Hematopoietic multipotent progenitor cell (in vitro differentiated cells): Measurements from ENCODE around the gene LCAT. TPM values are rescaled to one million over a fixed set of nuclear protein-coding genes. Genes with fewer than 3 reads are reported as not detected.

Experiments
- DNase-seq, 3 donors: peaks; one replicate each; pipeline ENCODE4 v3.0.0-alpha.2; 2011 to 2015; ENCODE audit warnings: low read depth in 2 of 3, low spot score in 2 of 3
- total RNA-seq: library from RNA; depleted of rRNA; stranded (reverse); fragments of >200 nt; gene quantifications from one replicate; pipeline ENCODE4 v1.2.3, GENCODE V29; 2012

The LCAT gene
- total RNA-seq, 1 donor: 3.5 TPM

DNA sequence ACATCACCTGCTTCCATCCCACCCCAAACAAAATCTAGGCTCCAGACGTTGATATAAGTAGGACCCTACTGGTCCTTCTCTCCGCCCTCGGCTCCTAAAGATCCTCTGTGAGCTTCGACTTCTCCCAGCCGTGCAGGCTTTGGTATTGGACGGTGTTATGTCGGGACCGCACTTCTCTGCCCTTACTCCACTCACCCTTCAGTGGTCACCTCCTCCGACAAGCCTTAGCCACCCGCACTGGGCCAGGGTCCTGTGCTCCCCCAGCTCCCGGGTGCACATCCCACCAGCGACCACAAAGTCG, 8.9 kb downstream of the LCAT start:
- no peak for DNase-seq

DNA sequence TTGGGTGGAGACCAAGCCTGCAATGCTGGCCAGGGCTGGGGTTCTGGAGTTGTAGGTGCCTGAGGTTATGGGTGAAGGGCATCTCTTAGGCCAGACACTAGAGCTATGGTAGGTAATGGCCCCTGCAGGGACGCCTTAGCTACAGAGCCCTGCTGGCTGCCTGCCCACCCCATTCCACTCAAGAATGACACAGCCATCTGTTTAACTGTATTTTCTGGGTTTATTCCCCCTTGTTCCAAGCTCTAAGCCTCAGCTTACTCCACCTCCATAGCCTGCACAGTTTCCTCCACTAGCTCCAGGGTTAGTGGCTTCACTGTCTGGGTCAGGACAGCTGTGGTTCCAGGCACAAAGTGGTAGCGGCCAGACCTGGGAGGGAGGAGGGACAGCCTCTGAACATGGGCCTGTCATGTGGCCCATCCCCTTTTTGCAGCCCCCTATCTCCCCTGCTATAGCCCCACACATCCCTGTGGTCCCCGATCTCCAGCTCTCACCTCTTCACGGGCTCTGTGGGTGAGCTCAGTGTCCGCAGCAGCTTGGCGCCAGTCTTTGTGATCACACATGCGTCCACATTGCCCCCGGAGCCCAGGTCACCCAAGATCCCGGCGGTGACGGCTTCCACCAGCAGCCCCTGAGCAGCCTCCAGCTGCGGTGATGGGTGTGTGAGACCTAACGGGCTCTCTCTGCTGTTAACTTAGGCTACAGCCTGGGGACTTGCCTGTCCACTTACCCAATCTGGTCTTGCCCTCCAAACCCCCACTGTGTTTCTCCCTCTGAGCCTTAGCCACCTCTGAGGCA, 9.4 kb downstream of the LCAT start:
- no peak for DNase-seq

DNA sequence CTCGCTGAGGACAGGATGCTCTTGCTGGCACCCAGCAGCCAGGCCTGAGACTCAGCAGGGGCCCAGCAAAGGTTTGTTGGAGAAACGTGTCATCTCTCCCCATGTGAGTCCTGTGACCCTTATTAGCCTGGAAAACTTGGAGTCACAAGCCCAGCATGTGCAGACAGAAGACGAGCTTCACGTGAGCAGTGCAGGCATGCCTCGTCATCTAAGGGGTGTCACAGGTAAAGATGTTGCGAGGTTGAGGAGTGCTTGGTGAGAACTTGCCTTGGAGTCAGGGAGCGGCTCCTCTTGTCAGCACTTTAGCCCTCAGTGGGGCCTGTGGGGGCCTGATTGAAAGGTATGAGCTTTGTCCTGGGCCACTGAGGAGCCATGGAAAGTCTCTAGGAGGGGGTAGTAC, 10.1 kb downstream of the LCAT start:
- DNase-seq: no peak

DNA sequence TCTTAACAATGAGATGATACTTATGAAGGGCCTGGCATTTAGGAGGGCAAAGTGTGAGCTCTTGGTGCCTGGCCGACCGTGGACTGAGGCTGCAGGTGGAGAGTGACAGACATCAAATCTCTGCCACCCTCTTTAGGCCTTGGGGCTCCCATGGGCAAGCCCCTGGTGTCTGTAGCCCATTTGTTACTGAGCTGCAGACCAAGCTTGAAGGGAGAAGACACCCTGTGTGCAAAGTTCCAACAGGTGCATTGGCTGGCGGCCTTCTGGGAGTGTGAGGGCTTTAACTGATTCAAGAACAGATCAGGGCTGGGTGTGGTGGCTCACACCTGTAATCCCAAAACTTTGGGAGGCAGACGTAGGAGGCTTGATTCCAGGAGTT, 11.5 kb downstream of the LCAT start:
- no peak for DNase-seq

DNA sequence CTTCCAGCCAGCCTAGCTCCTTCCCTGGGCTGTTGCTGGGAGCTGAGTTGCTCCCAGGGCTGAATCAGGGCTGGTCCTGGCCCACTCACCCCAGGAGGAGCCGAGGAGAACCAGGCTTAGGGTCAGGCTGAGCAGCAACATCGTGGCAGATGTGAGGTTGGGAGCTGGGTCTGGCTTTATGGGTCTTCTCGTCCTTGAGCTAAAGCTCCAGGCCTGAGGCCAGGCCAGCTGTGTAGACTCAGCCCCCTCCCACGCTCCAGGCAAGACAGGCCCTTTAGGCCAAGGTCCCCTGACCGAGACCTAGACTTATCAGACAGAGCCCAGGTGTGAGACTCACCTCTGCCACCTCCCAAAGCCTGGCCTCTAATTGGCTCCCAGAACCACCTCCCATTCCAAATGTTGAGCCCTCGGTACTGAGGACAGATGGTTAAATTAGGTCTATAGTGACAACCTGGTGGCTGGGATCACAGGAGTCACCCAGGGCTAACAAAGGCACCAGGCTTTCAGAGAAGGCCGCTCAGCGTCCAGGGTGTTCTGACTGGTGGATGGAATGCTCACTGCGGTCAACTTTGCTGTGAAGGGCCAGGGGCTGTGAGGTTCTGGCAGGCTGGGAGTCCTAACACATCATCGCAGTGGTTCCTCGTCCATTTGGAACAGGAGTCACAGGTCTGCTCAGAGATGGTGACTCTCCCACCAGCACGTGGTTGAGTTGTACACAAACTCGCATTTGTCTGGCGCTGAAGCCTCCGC, 12.0 kb downstream of the LCAT start, which contains the start of gene CTRL:
Gene CTRL, minus strand, starts transcription at position 151 of the 750 bp plus-strand sequence. Its CDS starts 10 bp downstream, at position 141.
- no peak for DNase-seq

DNA sequence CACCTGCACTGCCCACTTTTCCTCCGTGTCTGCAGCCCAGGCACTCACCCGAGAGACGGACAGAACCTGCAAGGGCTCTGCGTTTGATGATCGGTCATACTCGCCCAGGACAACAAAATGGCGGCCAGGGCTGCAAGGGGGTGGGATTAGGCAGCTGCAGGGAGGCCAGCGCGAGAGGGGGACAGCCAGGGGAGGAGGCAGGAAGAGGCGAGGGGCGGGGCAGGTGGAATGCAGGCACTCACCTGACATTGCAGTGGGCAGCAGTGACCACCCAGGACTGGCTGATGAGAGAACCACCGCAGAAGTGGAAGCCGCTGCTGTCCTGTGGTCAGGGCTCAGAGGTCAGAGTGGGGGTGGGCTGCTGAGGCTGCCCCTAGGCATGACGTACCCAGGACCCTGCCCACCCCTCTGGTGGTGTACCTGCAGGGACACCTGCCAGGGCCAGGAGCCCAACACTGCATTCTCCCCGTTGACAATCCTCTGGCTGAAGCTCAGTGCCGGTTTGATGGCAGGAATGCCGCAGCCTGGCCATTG, 13.2 kb downstream of the LCAT start:
- DNase-seq: no peak

DNA sequence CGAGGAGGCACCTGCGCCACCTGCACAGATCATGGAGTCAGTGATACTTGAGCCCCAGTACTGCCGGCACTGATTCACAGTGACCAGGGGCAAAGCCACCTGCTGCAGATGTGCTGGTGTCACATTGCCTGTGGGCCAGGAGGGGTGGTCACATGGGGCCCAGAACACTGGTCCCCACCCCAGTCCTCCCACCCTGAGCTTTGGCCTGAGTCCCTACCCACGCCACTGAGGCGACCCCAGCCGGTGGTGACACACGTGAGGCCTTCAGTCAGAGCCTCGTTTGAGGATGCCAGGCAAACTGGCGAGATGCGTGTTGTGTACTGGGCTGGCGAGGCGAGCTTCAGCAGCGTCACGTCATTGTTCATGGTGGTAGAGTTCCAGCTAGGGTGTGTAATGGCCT, 13.7 kb downstream of the LCAT start:
- DNase-seq: no peak

DNA sequence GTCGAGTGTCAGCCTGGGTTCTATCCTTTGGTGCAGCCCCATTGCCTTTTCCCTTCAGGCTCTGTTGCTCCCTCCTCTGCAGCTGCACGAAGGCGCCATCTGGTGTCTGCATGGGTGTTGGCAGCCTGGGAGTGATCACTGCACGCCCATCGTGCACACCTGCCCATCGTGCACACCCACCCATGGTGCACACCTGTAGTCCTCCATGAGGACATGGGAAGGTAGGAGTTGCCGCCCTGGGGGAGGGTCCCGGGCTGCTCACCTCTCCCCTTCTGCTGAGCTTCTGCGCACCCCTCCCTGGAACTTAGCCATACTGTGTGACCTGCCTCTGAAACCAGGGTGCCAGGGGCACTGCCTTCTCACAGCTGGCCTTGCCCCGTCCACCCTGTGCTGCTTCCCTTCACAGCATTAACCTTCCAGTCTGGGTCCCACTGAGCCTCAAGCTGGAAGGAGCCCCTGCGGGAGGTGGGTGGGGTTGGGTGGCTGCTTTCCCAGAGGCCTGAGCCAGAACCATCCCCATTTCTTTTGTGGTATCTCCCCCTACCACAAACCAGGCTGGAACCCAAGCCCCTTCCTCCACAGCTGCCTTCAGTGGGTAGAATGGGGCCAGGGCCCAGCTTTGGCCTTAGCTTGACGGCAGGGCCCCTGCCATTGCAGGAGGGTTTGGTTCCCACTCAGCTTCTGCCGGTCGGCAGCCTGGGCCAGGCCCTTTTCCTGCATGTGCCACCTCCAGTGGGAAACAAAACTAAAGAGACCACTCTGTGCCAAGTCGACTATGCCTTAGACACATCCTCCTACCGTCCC, 15.2 kb downstream of the LCAT start:
- DNase-seq: peak; percentile 46 to 81 (median 63)

DNA sequence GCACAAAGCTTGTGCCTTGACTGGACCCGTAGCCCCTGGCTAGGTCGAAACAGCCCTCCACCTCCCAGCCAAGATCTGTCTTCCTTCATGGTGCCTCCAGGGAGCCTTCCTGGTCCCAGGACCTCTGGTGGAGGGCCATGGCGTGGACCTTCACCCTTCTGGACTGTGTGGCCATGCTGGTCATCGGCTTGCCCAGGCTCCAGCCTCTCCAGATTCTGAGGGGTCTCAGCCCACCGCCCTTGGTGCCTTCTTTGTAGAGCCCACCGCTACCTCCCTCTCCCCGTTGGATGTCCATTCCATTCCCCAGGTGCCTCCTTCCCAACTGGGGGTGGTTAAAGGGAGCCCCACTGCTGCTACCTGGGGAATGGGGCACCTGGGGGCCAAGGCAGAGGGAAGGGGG, 15.8 kb downstream of the LCAT start:
- no peak for DNase-seq

DNA sequence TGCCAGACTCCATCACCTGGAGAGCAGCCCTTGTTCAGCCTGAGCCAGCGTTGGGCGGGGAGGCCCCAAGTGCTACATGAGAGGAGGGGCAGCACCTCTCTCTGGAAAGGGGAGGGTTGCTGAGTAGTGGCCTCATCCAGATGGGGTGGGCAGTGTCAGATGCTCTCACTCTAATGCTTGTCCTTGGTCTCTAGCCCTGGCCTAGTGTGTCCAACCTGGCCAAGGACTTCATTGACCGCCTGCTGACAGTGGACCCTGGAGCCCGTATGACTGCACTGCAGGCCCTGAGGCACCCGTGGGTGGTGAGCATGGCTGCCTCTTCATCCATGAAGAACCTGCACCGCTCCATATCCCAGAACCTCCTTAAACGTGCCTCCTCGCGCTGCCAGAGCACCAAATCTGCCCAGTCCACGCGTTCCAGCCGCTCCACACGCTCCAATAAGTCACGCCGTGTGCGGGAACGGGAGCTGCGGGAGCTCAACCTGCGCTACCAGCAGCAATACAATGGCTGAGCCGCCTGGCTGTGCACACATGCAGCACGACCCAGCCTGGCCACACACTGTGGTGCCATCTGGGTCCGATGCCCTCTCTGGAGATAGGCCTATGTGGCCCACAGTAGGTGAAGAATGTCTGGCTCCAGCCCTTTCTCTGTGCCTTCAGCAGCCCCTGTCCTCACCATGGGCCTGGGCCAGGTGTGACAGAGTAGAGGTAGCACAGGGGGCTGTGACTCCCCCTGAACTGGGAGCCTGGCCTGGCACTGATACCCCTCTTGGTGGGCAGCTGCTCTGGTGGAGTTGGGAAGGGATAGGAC, 16.6 kb downstream of the LCAT start:
- DNase-seq: no peak

DNA sequence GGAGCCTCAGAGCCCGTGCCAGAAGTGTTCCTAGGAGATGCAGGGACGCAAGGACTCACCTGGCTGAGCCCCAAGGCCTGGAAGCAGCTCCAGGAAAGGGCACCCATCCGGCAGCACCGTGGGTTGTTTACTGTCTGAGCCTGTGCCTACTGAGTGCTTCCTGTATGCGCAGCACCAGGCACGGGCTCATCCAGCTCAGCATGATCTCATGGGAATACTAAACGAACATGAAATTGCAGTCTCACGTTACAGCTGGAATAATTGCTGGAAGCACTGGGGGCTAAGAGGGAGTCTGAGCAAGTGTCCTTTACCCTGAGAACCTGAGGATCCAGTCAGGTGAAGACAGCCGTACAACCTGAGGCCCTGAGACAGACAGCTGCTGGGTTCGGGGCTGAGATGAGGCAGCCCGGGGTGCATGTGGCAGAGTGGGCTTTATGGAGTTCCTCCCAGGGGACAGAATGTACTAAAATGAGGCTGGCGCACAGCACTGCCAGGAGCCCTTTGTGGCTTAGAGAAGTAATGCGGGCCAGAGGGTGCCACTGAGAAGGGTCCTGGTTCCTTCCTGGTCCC, 17.7 kb downstream of the LCAT start:
- no peak for DNase-seq

DNA sequence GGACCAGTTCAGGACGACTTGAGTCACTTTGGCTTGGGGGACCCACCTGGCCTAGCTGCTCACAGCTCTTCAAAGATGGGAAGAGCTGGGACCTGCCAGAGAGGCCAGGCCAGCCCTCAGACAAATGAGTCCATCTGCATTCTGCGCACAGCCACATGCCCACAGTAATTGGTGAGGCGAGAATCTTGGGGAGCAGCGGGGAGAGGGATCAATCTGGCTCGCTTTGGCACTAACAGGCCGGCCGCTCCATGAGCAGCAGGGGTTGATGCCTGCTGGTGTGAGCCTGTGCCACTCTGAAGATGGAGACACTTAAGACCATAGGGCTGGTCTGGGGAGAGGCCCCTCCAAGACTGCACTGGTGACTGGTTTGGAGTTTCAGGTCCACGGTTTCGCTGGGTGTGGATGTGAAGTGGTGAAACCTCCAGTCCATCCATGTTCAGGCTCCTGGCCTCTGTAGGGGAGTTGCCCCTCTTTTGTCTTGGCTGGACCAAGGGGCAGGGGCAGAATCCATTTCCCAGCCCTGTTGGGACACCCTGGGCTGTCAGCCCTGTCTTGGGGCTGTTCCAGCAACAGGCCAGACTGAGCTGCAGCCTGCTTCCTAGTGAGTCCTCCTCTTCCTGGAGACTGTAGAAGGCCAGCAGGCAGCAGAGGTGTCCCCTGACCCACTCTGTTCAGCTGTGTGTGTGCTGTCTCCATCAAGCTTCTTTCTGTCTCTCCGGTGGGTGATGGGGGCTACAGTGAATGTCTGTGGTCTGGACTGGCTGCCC, 19.6 kb downstream of the LCAT start:
- no peak for DNase-seq

DNA sequence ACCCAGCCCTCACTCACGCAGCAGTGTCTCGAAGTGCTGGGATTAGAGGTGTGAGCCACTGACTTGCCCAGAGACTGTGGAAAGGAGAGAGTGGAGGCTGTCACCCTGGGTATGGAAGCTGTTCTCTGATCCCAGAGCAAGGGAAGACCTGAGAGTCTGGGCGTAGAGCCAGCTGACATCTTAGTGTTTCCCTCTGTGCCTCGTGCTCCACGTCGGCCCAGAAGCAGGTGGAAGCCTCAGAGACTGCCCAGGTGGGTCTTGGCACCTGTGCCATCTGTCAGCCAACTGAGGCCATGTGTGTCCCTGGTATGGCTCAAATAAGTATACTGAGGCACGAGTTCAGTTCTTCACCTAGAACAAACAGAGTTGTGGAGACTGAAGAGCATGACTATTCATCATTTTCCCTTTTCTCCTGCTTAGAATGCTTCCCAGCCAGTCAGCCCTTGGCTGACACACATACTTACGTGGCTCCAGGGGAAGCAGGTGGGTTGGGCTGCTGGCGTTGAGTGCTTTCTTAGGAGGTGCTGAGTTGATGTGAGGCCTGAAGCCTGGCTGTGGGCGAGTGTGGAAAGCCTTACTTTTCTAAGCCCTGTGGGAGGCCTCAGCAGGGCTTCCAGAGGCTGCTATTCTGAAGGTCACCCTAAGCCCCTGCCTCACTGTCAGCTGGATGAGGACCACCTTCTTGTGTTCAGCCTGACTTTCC, 20.4 kb downstream of the LCAT start:
- no peak for DNase-seq

DNA sequence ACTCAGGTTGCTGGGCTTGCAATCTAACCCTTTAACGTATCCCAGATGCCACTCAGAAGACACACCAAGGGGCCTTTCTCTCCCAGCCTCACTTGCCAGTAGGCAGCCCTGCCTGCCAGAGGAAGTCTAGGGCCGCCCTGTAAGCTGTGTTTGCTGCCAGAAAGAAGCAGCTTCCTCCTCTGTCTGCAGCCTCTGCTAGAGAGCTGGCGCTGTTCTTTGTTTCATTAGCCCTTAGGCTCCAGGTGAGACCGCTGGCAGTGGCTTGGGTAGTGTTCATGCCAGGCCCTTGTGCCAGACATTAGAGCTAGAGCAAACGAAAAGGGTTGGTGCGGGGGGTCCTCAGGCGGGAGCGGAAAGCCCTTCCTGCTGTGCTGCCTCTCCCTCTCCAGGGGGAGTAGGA, 21.2 kb downstream of the LCAT start:
- DNase-seq: no peak

DNA sequence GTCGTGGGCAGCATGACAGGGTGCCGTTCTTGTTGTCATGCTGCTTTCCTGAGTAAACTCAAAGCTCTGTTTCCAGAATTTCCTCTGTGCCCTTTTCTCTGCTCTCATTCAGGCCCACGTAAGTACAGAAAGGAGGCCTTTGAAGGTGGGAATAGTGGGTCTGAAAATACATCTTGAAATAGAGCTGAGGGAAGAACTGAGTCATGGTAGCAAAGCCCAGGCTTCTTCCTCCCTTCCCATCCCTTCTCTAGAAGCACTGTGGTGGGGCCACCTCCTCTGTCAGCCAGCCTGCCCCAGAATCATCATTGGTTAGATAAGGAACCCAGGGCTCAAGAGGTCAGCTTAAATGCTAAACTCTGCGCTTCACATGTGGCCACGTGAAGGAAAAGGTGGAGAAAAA, 21.7 kb downstream of the LCAT start:
- DNase-seq: no peak

DNA sequence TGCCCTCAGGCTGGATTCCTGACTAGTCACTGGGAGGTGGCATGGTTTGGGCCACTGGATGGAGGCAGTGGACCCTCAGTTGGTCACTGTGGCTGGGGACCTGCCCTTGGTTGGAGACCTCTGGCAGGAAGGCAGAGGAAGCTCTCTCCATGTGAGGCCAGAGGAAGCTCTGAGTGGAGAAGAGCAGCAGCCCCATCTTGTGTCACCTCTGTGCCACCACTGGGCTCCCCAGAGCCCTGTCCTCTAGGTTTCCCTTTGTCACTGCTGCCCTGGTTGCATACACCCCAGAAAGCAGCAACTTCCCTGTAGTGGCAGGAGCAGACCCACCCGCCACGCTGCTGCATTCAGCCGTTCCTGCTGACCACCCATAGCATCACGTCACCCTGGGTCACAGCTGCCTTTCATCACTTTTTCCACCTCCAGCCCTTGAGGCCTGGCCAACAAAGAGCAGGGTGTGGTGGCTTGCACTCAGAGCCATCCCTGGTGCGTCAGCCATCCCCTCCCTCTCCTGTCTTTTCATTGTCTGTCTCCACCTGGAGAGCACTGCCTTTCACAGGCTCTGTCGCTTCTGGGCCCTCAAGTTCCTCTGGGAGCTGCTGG, 24.2 kb downstream of the LCAT start:
- peak in 1 of 3 donors; percentile 33 for DNase-seq

DNA sequence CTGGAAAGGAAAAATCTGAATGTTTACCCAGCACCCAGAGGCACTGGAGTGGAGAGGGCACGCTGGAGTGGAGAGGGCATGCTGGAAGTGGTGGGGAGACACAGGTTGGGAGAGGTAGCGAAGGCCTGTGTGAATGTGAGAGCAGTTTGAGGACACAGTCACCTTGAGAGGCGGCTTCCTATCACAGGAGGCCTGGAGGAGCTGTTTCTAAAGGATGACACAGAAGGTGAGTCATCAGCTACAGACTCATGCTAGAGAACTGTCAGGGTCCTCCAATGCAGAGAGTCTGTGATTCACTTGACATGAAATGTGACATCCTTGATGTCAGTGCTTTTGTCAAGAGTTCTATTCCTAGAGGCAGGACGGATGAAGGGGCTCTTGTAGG, 26.1 kb downstream of the LCAT start:
- DNase-seq: no peak

DNA sequence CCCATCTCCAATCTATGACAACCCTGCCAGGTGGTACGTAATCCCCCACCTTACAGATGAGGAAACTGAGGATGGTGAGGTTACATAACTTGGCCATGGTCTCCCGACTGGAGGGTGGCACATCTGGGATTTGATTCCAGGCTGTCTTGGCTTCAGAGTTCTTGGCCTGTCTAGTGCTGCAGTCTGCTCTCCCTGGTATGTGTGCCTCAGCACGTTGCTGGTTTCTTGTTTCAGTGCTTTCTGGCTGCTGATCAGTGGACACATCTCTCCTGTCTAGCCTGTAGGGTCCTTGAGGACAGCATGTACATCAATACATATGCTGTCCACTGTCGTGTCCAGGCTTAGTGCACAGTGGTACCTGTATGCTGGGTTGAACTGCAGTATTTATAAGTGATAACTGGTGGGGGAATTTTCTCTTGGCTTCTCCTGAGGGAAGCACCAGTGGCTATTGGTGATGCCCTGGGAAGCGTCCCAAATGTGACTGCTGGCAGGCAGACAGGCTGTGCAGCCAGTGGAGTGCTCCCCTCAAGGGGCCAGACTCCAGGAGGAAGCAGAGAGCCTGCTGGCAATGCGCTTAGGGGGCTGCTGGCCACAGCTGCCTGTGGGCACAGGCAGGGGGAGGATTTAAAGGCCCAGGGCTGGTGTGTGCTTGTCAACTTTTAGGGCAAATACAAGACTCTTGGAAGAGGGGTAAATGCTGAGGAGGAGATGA, 26.6 kb downstream of the LCAT start:
- no peak for DNase-seq
